Measurements from ENCODE around the gene POP5.

DNA sequence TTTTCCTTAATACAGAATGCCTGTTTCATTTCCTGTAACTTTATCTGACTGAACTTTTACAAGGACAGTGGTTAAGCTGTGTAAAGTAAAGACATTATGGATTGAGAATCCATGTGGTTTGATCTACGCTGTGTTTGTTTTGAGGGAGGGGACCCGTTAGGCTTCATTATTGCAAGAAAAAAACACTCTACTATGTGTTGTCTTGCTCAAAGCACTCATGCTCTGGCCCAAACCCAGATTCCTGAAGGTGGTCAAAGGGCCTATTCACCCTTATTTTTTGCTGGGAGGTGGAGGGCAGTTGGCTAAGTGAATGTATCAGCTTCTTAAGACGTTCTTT lies 35.2 kb downstream of the POP5 start:
- TF ChIP-seq EP300 (IDR thresholded peaks at IDR 0.05): no peak
- no peak for TF ChIP-seq CTCF (IDR thresholded peaks at IDR 0.05)

Measured in ovary (tissue), 3 donors.